GM23338 (cell line): ENCODE measurements around the gene HTRA1. TPM values are rescaled to one million over a fixed set of nuclear protein-coding genes. Genes with fewer than 3 reads are reported as not detected.

ENCODE experiments used
- ATAC-seq: fragments of 200-7000 bp; cut with Tn5 transposase; 3 replicates; pipeline ENCODE4 v1.9.1; 2020
- DNase-seq: peaks from one replicate; pipeline ENCODE4 v3.0.0-alpha.2; 2015; ENCODE audit warnings: low spot score
- H2AFZ ChIP-seq: fragments of 200-600 bp; sonication (generic); 2 replicates; pipeline ENCODE4 v1.8.0; 2016; ENCODE audit warnings: antibody characterized with exemption, mild to moderate bottlenecking, moderate library complexity
- H3F3A ChIP-seq: fragments of 200-600 bp; sonication (generic); replicated peaks from 2 replicates; pipeline ENCODE4 v1.8.0; 2017; ENCODE audit warnings: antibody characterized with exemption, mixed run types, low read depth
- H3K27ac ChIP-seq: fragments of 200-600 bp; sonication (generic); 2 replicates; pipeline ENCODE4 v1.6.1; 2016; ENCODE audit warnings: low read depth
- H3K27me3 ChIP-seq: fragments of 200-600 bp; sonication (generic); 2 replicates; pipeline ENCODE4 v1.8.0; 2016; ENCODE audit warnings: mild to moderate bottlenecking, mixed run types, moderate library complexity; ENCODE audit not compliant: insufficient read depth
- H3K36me3 ChIP-seq: fragments of 200-600 bp; sonication (generic); 2 replicates; pipeline ENCODE4 v1.8.0; 2016; ENCODE audit warnings: mild to moderate bottlenecking; ENCODE audit not compliant: insufficient read depth
- H3K4me1 ChIP-seq: fragments of 200-600 bp; sonication (generic); 2 replicates; pipeline ENCODE4 v1.8.0; 2016; ENCODE audit warnings: mild to moderate bottlenecking, moderate library complexity; ENCODE audit not compliant: insufficient read depth
- H3K4me2 ChIP-seq: fragments of 200-600 bp; sonication (generic); 2 replicates; pipeline ENCODE4 v1.7.1; 2017; ENCODE audit warnings: mixed run types
- H3K4me3 ChIP-seq: fragments of 200-600 bp; sonication (generic); 2 replicates; pipeline ENCODE4 v1.6.1; 2016; ENCODE audit warnings: mixed run types
- H3K79me2 ChIP-seq: fragments of 200-600 bp; sonication (generic); replicated peaks from 2 replicates; pipeline ENCODE4 v1.8.0; 2017; ENCODE audit warnings: mild to moderate bottlenecking; ENCODE audit not compliant: insufficient read depth
- H3K9me2 ChIP-seq: fragments of 200-600 bp; sonication (generic); 2 replicates; pipeline ENCODE4 v1.8.0; 2017; ENCODE audit not compliant: insufficient read depth
- H4K20me1 ChIP-seq: fragments of 200-600 bp; sonication (generic); replicated peaks from 2 replicates; pipeline ENCODE4 v1.8.0; 2017; ENCODE audit warnings: mild to moderate bottlenecking; ENCODE audit not compliant: insufficient read depth
- H3K27ac Mint-ChIP-seq: 2 replicates; pipeline ENCODE4 v1.8.0; 2020; ENCODE audit warnings: inconsistent platforms, mild to moderate bottlenecking, moderate library complexity, mixed read lengths
- H3K27me3 Mint-ChIP-seq: 3 replicates; pipeline ENCODE4 v1.8.0; 2022; ENCODE audit warnings: low read depth, mild to moderate bottlenecking, moderate library complexity, mixed read lengths, inconsistent platforms; ENCODE audit not compliant: insufficient read depth, poor library complexity
- H3K36me3 Mint-ChIP-seq: 3 replicates; pipeline ENCODE4 v1.8.0; 2021; ENCODE audit warnings: low read depth, mild to moderate bottlenecking, inconsistent platforms, moderate library complexity, mixed read lengths
- H3K4me1 Mint-ChIP-seq: 3 replicates; pipeline ENCODE4 v1.8.0; 2020; ENCODE audit warnings: mild to moderate bottlenecking, inconsistent platforms, mixed read lengths
- H3K4me3 Mint-ChIP-seq: 3 replicates; pipeline ENCODE4 v1.8.0; 2021; ENCODE audit warnings: moderate library complexity, mild to moderate bottlenecking, inconsistent platforms, mixed read lengths
- H3K9me3 Mint-ChIP-seq: 3 replicates; pipeline ENCODE4 v1.8.0; 2020; ENCODE audit warnings: moderate library complexity, mild to moderate bottlenecking, inconsistent platforms, mixed read lengths
- CREB1 ChIP-seq: fragments of 250-450 bp; sonication (Bioruptor Pico); IDR thresholded peaks from 2 replicates; pipeline ENCODE4 v1.5.0; 2020; ENCODE audit warnings: low read depth, mild to moderate bottlenecking, moderate library complexity
- EZH2 ChIP-seq: fragments of 200-600 bp; sonication (generic); IDR thresholded peaks from one replicate; pipeline ENCODE4 v1.8.0; 2017; ENCODE audit warnings: antibody characterized with exemption, mild to moderate bottlenecking, low read depth; ENCODE audit not compliant: unreplicated experiment
- EZH2phosphoT487 ChIP-seq: fragments of 200-600 bp; sonication (generic); IDR thresholded peaks from one replicate; pipeline ENCODE4 v1.8.1; 2018; ENCODE audit warnings: antibody characterized with exemption; ENCODE audit not compliant: unreplicated experiment
- JUNB ChIP-seq: IDR thresholded peaks from one replicate; pipeline ENCODE4 v1.6.1; 2016; ENCODE audit warnings: antibody characterized with exemption; ENCODE audit not compliant: unreplicated experiment
- NANOG ChIP-seq: IDR thresholded peaks from 2 replicates; pipeline ENCODE4 v1.6.1; 2016; ENCODE audit warnings: antibody characterized with exemption, borderline replicate concordance
- POLR2AphosphoS5 ChIP-seq: IDR thresholded peaks from 2 replicates; pipeline ENCODE4 v1.6.1; 2016; ENCODE audit warnings: antibody characterized with exemption, low read depth
- STAT1 ChIP-seq: IDR thresholded peaks from one replicate; pipeline ENCODE4 v1.6.1; 2016; ENCODE audit warnings: antibody characterized with exemption; ENCODE audit not compliant: unreplicated experiment
- ZNF114 ChIP-seq: fragments of 250-450 bp; sonication (Bioruptor Pico); IDR thresholded peaks from 2 replicates; pipeline ENCODE4 v1.5.0; 2020; ENCODE audit warnings: mild to moderate bottlenecking, moderate library complexity
- ZNF331 ChIP-seq: fragments of 250-450 bp; sonication (Bioruptor Pico); IDR thresholded peaks from 2 replicates; pipeline ENCODE4 v1.5.0; 2020; ENCODE audit warnings: low read depth, mild to moderate bottlenecking, moderate library complexity
- polyA plus RNA-seq: library from polyadenylated mRNA; unstranded; fragments of >200 nt; fragmentation: Nextera tagmentation; extraction: Ambion mirVana; gene quantifications from 2 replicates; pipeline ENCODE4 v1.2.1, GENCODE V29; 2016
- total RNA-seq: library from RNA; depleted of rRNA; stranded (reverse); fragments of >200 nt; shearing (Covaris generic); gene quantifications from 2 replicates; pipeline ENCODE4 v1.2.3, GENCODE V29; 2014
- TF ChIP-seq, protein P1 (sequence below), 2 experiments: fragments of 200-600 bp in 1 of 2; sonication (generic) in 1 of 2; conservative IDR thresholded peaks; 2 replicates each; pipeline versions ENCODE4 v1.5.1 to v1.6.1; 2016 to 2017; ENCODE audit warnings: antibody characterized with exemption in 2 of 2, low read depth in 2 of 2, mild to moderate bottlenecking in 2 of 2, moderate library complexity in 1 of 2
- TF ChIP-seq, protein P2 (sequence below): IDR thresholded peaks from 2 replicates; pipeline ENCODE4 v1.6.1; 2016; ENCODE audit warnings: antibody characterized with exemption
- TF ChIP-seq, protein P3 (sequence below): fragments of 250-450 bp; sonication (Bioruptor Pico); IDR thresholded peaks from 2 replicates; pipeline ENCODE4 v1.5.0; 2020; ENCODE audit warnings: mild to moderate bottlenecking, moderate library complexity
- TF ChIP-seq, protein P4 (sequence below): IDR thresholded peaks from one replicate; pipeline ENCODE4 v1.6.1; 2018; ENCODE audit warnings: antibody characterized with exemption; ENCODE audit not compliant: unreplicated experiment

The HTRA1 gene
- total and polyA plus RNA-seq, 2 experiments from 2014 or later = 8.1 to 16.1 TPM

DNA sequence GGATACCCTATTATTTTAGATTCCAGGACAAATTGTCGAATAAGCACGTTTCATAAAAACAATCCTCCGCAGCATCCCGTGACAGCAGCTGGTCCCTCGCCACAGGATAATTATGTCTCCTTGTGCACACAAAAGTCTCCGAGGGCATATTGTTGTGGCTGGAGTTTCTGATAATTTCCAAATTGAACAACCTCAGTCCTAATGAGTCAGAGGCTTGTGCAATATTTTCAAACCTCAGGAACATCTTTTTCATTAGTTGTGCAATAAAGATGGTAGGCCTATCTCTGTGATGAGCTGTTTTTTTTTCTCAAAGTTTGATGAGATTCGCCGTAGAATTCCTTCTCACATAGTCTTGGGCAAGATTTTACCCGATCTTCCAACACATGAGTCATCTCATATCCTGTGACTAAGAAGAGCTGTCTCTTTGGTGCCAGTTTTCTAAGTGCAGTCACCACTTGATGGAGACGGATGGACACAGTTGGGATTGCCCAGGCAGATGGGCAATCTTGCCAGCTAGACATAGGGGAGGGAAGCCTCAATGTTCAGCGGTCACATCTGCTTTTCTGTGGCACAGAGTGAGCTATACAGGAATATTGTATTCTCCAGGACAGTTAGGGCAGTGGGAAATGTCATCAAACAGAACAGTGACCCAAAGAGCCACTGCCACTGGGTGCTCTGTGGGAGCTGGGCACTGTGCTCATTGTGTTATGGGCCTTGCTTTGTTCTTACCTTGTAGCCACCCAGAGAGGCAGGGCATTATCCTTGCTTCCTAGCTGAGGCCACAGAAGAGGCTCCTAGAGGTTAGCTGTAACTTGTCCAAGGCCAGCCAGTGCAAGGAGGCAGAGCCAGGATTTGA is 7.8 kb downstream of the HTRA1 start:
- peaks cover 10% of the 10 kb centered on the region for H3K4me1 Mint-ChIP-seq
- Histone ChIP-seq H3K4me1 (peaks cover 4% of the 10 kb centered on the region; the same call in 1 of the 2 replicates), H3K4me3 (no peak overlapping the region), H3K36me3 (no peaks in the 10 kb centered on the region), H2AFZ (no peak overlapping the region), H3K27ac (no peak overlapping the region), H3F3A (no peaks in the 10 kb centered on the region), H3K79me2 (no peaks in the 10 kb centered on the region), H3K4me2 (no peak overlapping the region), H3K27me3 (0 out of 2 replicates have a peak, but pooled peaks cover 3% of the 10 kb centered on the region), H3K9me2 (no peaks in the 10 kb centered on the region), H4K20me1 (no peaks in the 10 kb centered on the region; the same call in 1 of the 2 replicates)
- no peaks in the 10 kb centered on the region for H3K9me3 Mint-ChIP-seq
- ATAC-seq (no peak), DNase-seq (no peak)
- no peaks in the 10 kb centered on the region; the same call in 2 of the 3 replicates for H3K36me3 Mint-ChIP-seq
- no peak overlapping the region for H3K4me3 Mint-ChIP-seq
- TF ChIP-seq NANOG (no peak), EZH2phosphoT487 (no peak), EZH2 (no peak), POLR2AphosphoS5 (no peak), ZNF114 (CRISPR knock-in tag) (no peak), CREB1 (CRISPR knock-in tag) (no peak), STAT1 (no peak), JUNB (no peak), ZNF331 (CRISPR knock-in tag) (no peak)
- TF ChIP-seq, protein P1, sequence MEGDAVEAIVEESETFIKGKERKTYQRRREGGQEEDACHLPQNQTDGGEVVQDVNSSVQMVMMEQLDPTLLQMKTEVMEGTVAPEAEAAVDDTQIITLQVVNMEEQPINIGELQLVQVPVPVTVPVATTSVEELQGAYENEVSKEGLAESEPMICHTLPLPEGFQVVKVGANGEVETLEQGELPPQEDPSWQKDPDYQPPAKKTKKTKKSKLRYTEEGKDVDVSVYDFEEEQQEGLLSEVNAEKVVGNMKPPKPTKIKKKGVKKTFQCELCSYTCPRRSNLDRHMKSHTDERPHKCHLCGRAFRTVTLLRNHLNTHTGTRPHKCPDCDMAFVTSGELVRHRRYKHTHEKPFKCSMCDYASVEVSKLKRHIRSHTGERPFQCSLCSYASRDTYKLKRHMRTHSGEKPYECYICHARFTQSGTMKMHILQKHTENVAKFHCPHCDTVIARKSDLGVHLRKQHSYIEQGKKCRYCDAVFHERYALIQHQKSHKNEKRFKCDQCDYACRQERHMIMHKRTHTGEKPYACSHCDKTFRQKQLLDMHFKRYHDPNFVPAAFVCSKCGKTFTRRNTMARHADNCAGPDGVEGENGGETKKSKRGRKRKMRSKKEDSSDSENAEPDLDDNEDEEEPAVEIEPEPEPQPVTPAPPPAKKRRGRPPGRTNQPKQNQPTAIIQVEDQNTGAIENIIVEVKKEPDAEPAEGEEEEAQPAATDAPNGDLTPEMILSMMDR (conservative IDR thresholded peaks at IDR 0.05; ENCODE audit: low read depth in 2 of 2) = no peak
- TF ChIP-seq, protein P2, sequence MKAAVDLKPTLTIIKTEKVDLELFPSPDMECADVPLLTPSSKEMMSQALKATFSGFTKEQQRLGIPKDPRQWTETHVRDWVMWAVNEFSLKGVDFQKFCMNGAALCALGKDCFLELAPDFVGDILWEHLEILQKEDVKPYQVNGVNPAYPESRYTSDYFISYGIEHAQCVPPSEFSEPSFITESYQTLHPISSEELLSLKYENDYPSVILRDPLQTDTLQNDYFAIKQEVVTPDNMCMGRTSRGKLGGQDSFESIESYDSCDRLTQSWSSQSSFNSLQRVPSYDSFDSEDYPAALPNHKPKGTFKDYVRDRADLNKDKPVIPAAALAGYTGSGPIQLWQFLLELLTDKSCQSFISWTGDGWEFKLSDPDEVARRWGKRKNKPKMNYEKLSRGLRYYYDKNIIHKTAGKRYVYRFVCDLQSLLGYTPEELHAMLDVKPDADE = no peak
- TF ChIP-seq, protein P3, sequence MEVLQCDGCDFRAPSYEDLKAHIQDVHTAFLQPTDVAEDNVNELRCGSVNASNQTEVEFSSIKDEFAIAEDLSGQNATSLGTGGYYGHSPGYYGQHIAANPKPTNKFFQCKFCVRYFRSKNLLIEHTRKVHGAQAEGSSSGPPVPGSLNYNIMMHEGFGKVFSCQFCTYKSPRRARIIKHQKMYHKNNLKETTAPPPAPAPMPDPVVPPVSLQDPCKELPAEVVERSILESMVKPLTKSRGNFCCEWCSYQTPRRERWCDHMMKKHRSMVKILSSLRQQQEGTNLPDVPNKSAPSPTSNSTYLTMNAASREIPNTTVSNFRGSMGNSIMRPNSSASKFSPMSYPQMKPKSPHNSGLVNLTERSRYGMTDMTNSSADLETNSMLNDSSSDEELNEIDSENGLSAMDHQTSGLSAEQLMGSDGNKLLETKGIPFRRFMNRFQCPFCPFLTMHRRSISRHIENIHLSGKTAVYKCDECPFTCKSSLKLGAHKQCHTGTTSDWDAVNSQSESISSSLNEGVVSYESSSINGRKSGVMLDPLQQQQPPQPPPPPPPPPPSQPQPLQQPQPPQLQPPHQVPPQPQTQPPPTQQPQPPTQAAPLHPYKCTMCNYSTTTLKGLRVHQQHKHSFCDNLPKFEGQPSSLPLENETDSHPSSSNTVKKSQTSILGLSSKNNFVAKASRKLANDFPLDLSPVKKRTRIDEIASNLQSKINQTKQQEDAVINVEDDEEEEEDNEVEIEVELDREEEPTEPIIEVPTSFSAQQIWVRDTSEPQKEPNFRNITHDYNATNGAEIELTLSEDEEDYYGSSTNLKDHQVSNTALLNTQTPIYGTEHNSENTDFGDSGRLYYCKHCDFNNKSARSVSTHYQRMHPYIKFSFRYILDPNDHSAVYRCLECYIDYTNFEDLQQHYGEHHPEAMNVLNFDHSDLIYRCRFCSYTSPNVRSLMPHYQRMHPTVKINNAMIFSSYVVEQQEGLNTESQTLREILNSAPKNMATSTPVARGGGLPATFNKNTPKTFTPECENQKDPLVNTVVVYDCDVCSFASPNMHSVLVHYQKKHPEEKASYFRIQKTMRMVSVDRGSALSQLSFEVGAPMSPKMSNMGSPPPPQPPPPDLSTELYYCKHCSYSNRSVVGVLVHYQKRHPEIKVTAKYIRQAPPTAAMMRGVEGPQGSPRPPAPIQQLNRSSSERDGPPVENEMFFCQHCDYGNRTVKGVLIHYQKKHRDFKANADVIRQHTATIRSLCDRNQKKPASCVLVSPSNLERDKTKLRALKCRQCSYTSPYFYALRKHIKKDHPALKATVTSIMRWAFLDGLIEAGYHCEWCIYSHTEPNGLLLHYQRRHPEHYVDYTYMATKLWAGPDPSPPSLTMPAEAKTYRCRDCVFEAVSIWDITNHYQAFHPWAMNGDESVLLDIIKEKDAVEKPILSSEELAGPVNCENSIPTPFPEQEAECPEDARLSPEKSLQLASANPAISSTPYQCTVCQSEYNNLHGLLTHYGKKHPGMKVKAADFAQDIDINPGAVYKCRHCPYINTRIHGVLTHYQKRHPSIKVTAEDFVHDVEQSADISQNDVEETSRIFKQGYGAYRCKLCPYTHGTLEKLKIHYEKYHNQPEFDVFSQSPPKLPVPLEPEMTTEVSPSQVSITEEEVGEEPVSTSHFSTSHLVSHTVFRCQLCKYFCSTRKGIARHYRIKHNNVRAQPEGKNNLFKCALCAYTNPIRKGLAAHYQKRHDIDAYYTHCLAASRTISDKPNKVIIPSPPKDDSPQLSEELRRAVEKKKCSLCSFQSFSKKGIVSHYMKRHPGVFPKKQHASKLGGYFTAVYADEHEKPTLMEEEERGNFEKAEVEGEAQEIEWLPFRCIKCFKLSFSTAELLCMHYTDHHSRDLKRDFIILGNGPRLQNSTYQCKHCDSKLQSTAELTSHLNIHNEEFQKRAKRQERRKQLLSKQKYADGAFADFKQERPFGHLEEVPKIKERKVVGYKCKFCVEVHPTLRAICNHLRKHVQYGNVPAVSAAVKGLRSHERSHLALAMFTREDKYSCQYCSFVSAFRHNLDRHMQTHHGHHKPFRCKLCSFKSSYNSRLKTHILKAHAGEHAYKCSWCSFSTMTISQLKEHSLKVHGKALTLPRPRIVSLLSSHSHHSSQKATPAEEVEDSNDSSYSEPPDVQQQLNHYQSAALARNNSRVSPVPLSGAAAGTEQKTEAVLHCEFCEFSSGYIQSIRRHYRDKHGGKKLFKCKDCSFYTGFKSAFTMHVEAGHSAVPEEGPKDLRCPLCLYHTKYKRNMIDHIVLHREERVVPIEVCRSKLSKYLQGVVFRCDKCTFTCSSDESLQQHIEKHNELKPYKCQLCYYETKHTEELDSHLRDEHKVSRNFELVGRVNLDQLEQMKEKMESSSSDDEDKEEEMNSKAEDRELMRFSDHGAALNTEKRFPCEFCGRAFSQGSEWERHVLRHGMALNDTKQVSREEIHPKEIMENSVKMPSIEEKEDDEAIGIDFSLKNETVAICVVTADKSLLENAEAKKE (CRISPR knock-in tag) = no peak
- TF ChIP-seq, protein P4, sequence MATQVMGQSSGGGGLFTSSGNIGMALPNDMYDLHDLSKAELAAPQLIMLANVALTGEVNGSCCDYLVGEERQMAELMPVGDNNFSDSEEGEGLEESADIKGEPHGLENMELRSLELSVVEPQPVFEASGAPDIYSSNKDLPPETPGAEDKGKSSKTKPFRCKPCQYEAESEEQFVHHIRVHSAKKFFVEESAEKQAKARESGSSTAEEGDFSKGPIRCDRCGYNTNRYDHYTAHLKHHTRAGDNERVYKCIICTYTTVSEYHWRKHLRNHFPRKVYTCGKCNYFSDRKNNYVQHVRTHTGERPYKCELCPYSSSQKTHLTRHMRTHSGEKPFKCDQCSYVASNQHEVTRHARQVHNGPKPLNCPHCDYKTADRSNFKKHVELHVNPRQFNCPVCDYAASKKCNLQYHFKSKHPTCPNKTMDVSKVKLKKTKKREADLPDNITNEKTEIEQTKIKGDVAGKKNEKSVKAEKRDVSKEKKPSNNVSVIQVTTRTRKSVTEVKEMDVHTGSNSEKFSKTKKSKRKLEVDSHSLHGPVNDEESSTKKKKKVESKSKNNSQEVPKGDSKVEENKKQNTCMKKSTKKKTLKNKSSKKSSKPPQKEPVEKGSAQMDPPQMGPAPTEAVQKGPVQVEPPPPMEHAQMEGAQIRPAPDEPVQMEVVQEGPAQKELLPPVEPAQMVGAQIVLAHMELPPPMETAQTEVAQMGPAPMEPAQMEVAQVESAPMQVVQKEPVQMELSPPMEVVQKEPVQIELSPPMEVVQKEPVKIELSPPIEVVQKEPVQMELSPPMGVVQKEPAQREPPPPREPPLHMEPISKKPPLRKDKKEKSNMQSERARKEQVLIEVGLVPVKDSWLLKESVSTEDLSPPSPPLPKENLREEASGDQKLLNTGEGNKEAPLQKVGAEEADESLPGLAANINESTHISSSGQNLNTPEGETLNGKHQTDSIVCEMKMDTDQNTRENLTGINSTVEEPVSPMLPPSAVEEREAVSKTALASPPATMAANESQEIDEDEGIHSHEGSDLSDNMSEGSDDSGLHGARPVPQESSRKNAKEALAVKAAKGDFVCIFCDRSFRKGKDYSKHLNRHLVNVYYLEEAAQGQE = no peak
- no peak overlapping the region for H3K27ac Mint-ChIP-seq
- H3K27me3 Mint-ChIP-seq = peaks cover 7% of the 10 kb centered on the region
